Natural killer cell (primary cell): ENCODE results near the gene EDC3. TPM values are rescaled to one million over a fixed set of nuclear protein-coding genes. Genes with fewer than 3 reads are reported as not detected.
A peak's percentile ranks its signal among the peaks of the same experiment; 100 is the strongest.
"Not testable (repeated sequence)": the region's sequence is repeated elsewhere in the genome, so short reads cannot be mapped to it uniquely, and the experiment has no call there.

Experiments used
- ATAC-seq, 3 donors: fragments of 150-1000 bp in 2 of 3; fragments of 200-7000 bp in 1 of 3; cut with Tn5 transposase; 1 replicate in 1 of 3; 2 replicates in 2 of 3; pipeline ENCODE4 v1.10.0; 2021; ENCODE audit warnings: mild to moderate bottlenecking in 2 of 3, moderate library complexity in 2 of 3
- DNase-seq, 2 donors: peaks; one replicate each; pipeline versions ENCODE4 v3.0.0 to v3.0.0-alpha.2; 2013 to 2021; ENCODE audit warnings: mixed read lengths in 1 of 2
- H3K27ac ChIP-seq: one replicate; pipeline ENCODE4 v1.5.1; 2013; ENCODE audit warnings: mild to moderate bottlenecking, low read length
- H3K27me3 ChIP-seq: one replicate; pipeline ENCODE4 v1.6.1; 2013; ENCODE audit warnings: low read length; ENCODE audit not compliant: control insufficient read depth, insufficient read depth
- H3K36me3 ChIP-seq: one replicate; pipeline ENCODE4 v1.6.1; 2013; ENCODE audit warnings: low read length; ENCODE audit not compliant: control insufficient read depth, insufficient read depth
- H3K4me1 ChIP-seq: one replicate; pipeline ENCODE4 v1.6.1; 2013; ENCODE audit warnings: low read length; ENCODE audit not compliant: control insufficient read depth, insufficient read depth
- H3K4me3 ChIP-seq: one replicate; pipeline ENCODE4 v1.5.1; 2013; ENCODE audit warnings: low read length
- H3K9me3 ChIP-seq: one replicate; pipeline ENCODE4 v1.6.1; 2013; ENCODE audit warnings: low read length; ENCODE audit not compliant: control insufficient read depth, insufficient read depth
- H3K27ac Mint-ChIP-seq, 2 donors: one replicate each; pipeline ENCODE4 v1.8.0; 2022; ENCODE audit warnings: mild to moderate bottlenecking in 2 of 2, mixed read lengths in 2 of 2, moderate library complexity in 1 of 2
- H3K27me3 Mint-ChIP-seq, 2 donors: one replicate each; pipeline ENCODE4 v1.8.0; 2022; ENCODE audit warnings: low read depth in 2 of 2, mixed read lengths in 2 of 2
- H3K36me3 Mint-ChIP-seq: one replicate; pipeline ENCODE4 v1.8.0; 2022; ENCODE audit warnings: mixed read lengths
- H3K4me1 Mint-ChIP-seq, 2 donors: one replicate each; pipeline ENCODE4 v1.8.0; 2022; ENCODE audit warnings: mixed read lengths in 2 of 2
- H3K4me3 Mint-ChIP-seq: one replicate; pipeline ENCODE4 v1.8.0; 2022; ENCODE audit warnings: mild to moderate bottlenecking, moderate library complexity, mixed read lengths
- H3K9me3 Mint-ChIP-seq, 2 donors: one replicate each; pipeline ENCODE4 v1.8.0; 2022; ENCODE audit warnings: mixed read lengths in 2 of 2
- WGBS: methylation state at CpG from one replicate; pipeline ENCODE4 v1.1.7; 2013; ENCODE audit warnings: missing lambda C conversion rate; ENCODE audit not compliant: insufficient coverage; 5-methylcytosine and 5-hydroxymethylcytosine counted together
- intact Hi-C: fragments of 100-400 bp; cut with micrococcal nuclease; formaldehyde crosslinking; loops from one replicate; pipeline ENCODE4 v1.14.2; 2022
- total RNA-seq, 4 donors: library from RNA; stranded (reverse); fragments of 120-200 nt in 1 of 4; gene quantifications; one replicate each; pipeline versions ENCODE4 v1.2.3 to v1.2.4, GENCODE V29; 2013 to 2022
- TF ChIP-seq, protein P1 (sequence below): fragments of 200-600 bp; IDR thresholded peaks from one replicate; pipeline ENCODE4 v1.8.0; 2022; ENCODE audit warnings: antibody characterized with exemption

The EDC3 gene
- total RNA-seq, 3 donors from 2014 or later (not counting 1 experiment from before 2014, with no cell fraction given): 22.4 to 39.2 (median 32.6) TPM

DNA sequence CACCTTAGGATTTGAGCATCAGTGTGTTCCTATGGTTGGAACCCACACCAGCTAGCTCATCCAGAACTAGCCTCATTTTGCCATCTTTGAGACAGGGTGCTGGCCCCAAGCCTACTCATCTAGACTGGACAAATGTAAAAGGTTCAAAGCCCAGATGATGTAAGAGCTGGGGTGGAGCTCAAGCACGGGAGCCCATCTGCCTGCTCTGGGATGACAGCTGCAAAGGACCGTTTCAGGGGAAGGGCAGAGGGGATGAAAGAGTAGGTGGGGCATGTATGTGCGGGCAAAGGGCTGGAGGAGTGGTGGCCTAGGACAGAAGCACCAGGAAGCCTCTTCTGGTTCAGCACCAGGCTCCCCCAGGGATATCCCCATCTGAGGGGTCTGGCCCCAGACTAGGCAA lies 64.4 kb downstream of the EDC3 start:
- 85% methylated on average over 3 of the region's 3 CpGs for WGBS
- Histone ChIP-seq H3K4me1 (peaks cover 19% of the 10 kb centered on the region), H3K36me3 (peaks cover 77% of the 10 kb centered on the region), H3K9me3 (no peaks in the 10 kb centered on the region), H3K27ac (no peak overlapping the region), H3K4me3 (no peak overlapping the region), H3K27me3 (no peaks in the 10 kb centered on the region)
- no peaks in the 10 kb centered on the region for H3K27me3 Mint-ChIP-seq
- DNase-seq (no peak), ATAC-seq (peak in 1 of 3 donors; percentile 3)
- TF ChIP-seq, protein P1, sequence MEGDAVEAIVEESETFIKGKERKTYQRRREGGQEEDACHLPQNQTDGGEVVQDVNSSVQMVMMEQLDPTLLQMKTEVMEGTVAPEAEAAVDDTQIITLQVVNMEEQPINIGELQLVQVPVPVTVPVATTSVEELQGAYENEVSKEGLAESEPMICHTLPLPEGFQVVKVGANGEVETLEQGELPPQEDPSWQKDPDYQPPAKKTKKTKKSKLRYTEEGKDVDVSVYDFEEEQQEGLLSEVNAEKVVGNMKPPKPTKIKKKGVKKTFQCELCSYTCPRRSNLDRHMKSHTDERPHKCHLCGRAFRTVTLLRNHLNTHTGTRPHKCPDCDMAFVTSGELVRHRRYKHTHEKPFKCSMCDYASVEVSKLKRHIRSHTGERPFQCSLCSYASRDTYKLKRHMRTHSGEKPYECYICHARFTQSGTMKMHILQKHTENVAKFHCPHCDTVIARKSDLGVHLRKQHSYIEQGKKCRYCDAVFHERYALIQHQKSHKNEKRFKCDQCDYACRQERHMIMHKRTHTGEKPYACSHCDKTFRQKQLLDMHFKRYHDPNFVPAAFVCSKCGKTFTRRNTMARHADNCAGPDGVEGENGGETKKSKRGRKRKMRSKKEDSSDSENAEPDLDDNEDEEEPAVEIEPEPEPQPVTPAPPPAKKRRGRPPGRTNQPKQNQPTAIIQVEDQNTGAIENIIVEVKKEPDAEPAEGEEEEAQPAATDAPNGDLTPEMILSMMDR: no peak
- peaks cover 6 to 10% of the 10 kb centered on the region in 2 donors for H3K4me1 Mint-ChIP-seq
- H3K9me3 Mint-ChIP-seq: no peaks in the 10 kb centered on the region
- peak overlapping the region; percentile 27 to 46 for H3K27ac Mint-ChIP-seq
- intact Hi-C loops: loop anchor here (2.0 to 10.0 kb wide), 2 partner anchors 259 to 573 kb away; partner anchors contain the start of gene C15orf39
- H3K36me3 Mint-ChIP-seq: no peaks in the 10 kb centered on the region
- H3K4me3 Mint-ChIP-seq: no peak overlapping the region

DNA sequence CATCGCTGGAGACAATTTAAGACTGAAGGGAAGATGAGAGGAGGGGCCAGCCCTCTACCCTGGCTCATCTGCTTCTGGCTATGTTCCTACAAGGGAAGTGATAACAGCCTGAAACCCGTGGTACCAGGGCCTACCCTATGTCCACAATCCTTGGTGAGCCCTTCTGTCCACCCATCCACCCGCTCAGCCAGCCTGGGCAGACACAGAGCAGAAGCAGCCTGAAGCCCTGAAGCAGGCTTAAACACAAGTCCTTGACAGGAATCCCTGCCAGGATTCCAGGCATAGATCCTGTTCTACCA lies 64.8 kb downstream of the EDC3 start:
- intact Hi-C loops: loop anchor here (2.0 to 10.0 kb wide), 2 partner anchors 258 to 574 kb away; partner anchors contain the start of gene C15orf39
- Mint-ChIP-seq H3K4me3 (no peak overlapping the region), H3K4me1 (peaks cover 3 to 10% of the 10 kb centered on the region in 2 donors), H3K27me3 (no peaks in the 10 kb centered on the region), H3K9me3 (no peaks in the 10 kb centered on the region), H3K36me3 (no peaks in the 10 kb centered on the region), H3K27ac (peak overlapping the region; percentile 27 to 46)
- ATAC-seq: no peak
- no peak for DNase-seq
- TF ChIP-seq, protein P1: no peak
- Histone ChIP-seq H3K27me3 (no peaks in the 10 kb centered on the region), H3K9me3 (no peaks in the 10 kb centered on the region), H3K27ac (no peak overlapping the region), H3K36me3 (peaks cover 77% of the 10 kb centered on the region), H3K4me1 (peaks cover 22% of the 10 kb centered on the region), H3K4me3 (no peak overlapping the region)
- WGBS: 90% methylated on average over 3 of the region's 3 CpGs

DNA sequence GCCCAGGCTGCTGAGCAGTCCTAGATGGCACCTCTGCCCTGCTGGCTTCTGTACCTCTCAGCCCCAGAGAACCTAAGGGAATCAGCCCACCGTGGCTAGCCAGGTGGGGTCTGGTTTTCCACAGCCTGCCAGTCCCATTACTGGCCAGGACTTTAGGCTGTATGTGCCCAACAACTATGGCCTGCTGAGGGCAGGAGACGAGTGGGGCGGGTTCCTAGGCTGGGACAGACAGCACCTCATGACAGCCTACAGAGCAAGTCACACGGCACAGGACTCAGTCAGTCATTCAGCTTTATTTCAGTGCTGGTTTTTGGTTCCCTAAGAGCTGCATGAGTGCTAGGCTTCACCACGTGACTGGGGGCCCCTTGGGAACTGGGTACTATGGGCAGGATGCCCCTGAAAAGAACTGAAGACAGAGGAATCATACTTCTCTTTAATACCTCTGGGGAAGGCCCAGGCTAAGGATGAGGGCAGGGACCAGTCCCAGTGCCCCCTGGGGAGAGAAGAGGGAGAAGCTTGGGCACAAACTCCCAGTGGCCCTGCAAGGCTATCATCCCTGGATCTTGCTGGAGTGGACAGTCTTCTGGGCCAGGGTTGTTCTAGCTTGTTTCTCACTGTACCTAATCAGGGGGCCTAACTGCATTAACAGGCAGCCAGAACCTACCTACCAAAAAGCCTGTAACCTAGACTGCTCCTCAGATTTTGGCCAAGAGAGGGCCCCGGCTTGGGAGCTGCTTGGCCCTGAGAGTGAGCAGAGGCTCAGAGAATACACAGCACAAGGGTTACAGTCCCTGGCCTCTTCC lies 65.3 kb downstream of the EDC3 start:
- no peak overlapping the region for H3K4me3 ChIP-seq
- no peak for ATAC-seq
- no peak for DNase-seq
- WGBS: 73% methylated on average over 6 of the region's 6 CpGs
- no peaks in the 10 kb centered on the region for H3K9me3 ChIP-seq
- H3K4me1 Mint-ChIP-seq: peaks cover 0 to 10% of the 10 kb centered on the region in 2 donors
- no peaks in the 10 kb centered on the region for H3K9me3 Mint-ChIP-seq
- no peaks in the 10 kb centered on the region for H3K36me3 Mint-ChIP-seq
- TF ChIP-seq, protein P1: no peak
- peaks cover 77% of the 10 kb centered on the region for H3K36me3 ChIP-seq
- peak overlapping the region; percentile 17 for H3K27ac ChIP-seq
- no peak overlapping the region for H3K4me3 Mint-ChIP-seq
- H3K27ac Mint-ChIP-seq: peak overlapping the region; percentile 27 to 46
- H3K27me3 Mint-ChIP-seq: no peaks in the 10 kb centered on the region
- H3K27me3 ChIP-seq: no peaks in the 10 kb centered on the region
- H3K4me1 ChIP-seq: peaks cover 28% of the 10 kb centered on the region
- intact Hi-C loops: loop anchor here (2.0 to 10.0 kb wide), 2 partner anchors 258 to 574 kb away; partner anchors contain the start of gene C15orf39

DNA sequence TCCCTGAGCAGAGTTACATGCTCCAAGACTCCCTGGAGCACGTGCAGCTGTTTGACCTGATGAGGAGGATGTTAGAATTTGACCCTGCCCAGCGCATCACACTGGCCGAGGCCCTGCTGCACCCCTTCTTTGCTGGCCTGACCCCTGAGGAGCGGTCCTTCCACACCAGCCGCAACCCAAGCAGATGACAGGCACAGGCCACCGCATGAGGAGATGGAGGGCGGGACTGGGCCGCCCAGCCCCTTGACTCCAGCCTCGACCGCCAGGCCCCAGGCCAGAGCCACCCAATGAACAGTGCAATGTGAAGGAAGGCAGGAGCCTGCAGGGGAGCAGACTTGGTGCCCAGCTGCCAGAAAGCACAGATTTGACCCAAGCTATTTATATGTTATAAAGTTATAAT lies 66.1 kb downstream of the EDC3 start:
- intact Hi-C loops: loop anchor here (2.0 to 10.0 kb wide), 2 partner anchors 257 to 575 kb away; partner anchors contain the start of gene C15orf39
- not testable (repeated sequence) for H3K9me3 ChIP-seq, H3K4me1 Mint-ChIP-seq, H3K27me3 ChIP-seq, H3K27ac Mint-ChIP-seq, H3K4me3 Mint-ChIP-seq, H3K36me3 Mint-ChIP-seq, DNase-seq, H3K4me3 ChIP-seq, H3K27me3 Mint-ChIP-seq, H3K9me3 Mint-ChIP-seq, ATAC-seq
- Histone ChIP-seq H3K4me1 (peaks cover 30% of the 10 kb centered on the region), H3K36me3 (peaks cover 79% of the 10 kb centered on the region), H3K27ac (peak overlapping the region; percentile 17)
- WGBS: 98% methylated on average over 9 of the region's 10 CpGs
